HepG2 (cell line): ENCODE results near the gene PPP6R2. TPM values are rescaled to one million over a fixed set of nuclear protein-coding genes. Genes with fewer than 3 reads are reported as not detected.

Experiments
- CBX1 ChIP-seq: IDR thresholded peaks from one replicate; pipeline ENCODE4 v1.6.1; 2016; ENCODE audit warnings: antibody characterized with exemption, low read depth
- CHCHD3 ChIP-seq: sonication (generic); formaldehyde crosslinking; IDR thresholded peaks from 2 replicates; pipeline ENCODE4 v1.8.0; 2022; ENCODE audit warnings: mild to moderate bottlenecking, missing genetic modification reagents, moderate library complexity
- ELF1 ChIP-seq: sonication (generic); formaldehyde crosslinking; IDR thresholded peaks from 2 replicates; pipeline ENCODE4 v1.4.0; 2020; ENCODE audit warnings: missing genetic modification reagents
- ETV6 ChIP-seq: sonication (generic); formaldehyde crosslinking; conservative IDR thresholded peaks from 2 replicates; pipeline ENCODE4 v1.4.0; 2020; ENCODE audit warnings: missing genetic modification reagents
- FOSL2 ChIP-seq: sonication (generic); formaldehyde crosslinking; IDR thresholded peaks from 2 replicates; pipeline ENCODE4 v1.4.0; 2020; ENCODE audit warnings: missing genetic modification reagents
- FOXK1 ChIP-seq: sonication (generic); formaldehyde crosslinking; IDR thresholded peaks from 2 replicates; pipeline ENCODE4 v1.4.0; 2020; ENCODE audit warnings: low read depth, missing genetic modification reagents, borderline replicate concordance
- HMGXB4 ChIP-seq, 2 experiments: sonication (generic) in 1 of 2; formaldehyde crosslinking in 1 of 2; IDR thresholded peaks; 2 replicates each; pipeline versions ENCODE4 v1.4.0 to v1.6.1; 2018 to 2020; ENCODE audit warnings: missing genetic modification reagents in 2 of 2, borderline replicate concordance in 1 of 2, low read depth in 1 of 2, mild to moderate bottlenecking in 1 of 2, missing biosample characterization in 1 of 2
- HNRNPL ChIP-seq: fragments of 200-400 bp; formaldehyde crosslinking; IDR thresholded peaks from 2 replicates; pipeline ENCODE4 v1.6.1; 2017; ENCODE audit warnings: mild to moderate bottlenecking, low read depth, low read length
- NR1H2 ChIP-seq: sonication (generic); formaldehyde crosslinking; IDR thresholded peaks from 2 replicates; pipeline ENCODE4 v1.8.1; 2022; ENCODE audit warnings: low read depth, missing genetic modification reagents, borderline replicate concordance
- SALL1 ChIP-seq: sonication (generic); formaldehyde crosslinking; IDR thresholded peaks from 2 replicates; pipeline ENCODE4 v1.8.0; 2022; ENCODE audit warnings: mild to moderate bottlenecking, missing genetic modification reagents
- SAP130 ChIP-seq: IDR thresholded peaks from 2 replicates; pipeline ENCODE4 v1.6.1; 2016; ENCODE audit warnings: low read depth
- SOX5 ChIP-seq: IDR thresholded peaks from 2 replicates; pipeline ENCODE4 v1.6.1; 2016; ENCODE audit warnings: borderline replicate concordance
- TARDBP ChIP-seq: sonication (generic); formaldehyde crosslinking; IDR thresholded peaks from 2 replicates; pipeline ENCODE4 v1.8.0; 2022; ENCODE audit warnings: mild to moderate bottlenecking, missing genetic modification reagents
- ZNF281 ChIP-seq: sonication (generic); formaldehyde crosslinking; IDR thresholded peaks from 2 replicates; pipeline ENCODE4 v1.4.0; 2020; ENCODE audit warnings: missing genetic modification reagents, borderline replicate concordance
- ZNF331 ChIP-seq: sonication (generic); formaldehyde crosslinking; IDR thresholded peaks from 2 replicates; pipeline ENCODE4 v1.4.0; 2020; ENCODE audit warnings: missing genetic modification reagents
- ZNF609 ChIP-seq: sonication (generic); formaldehyde crosslinking; IDR thresholded peaks from 2 replicates; pipeline ENCODE4 v1.4.0; 2020; ENCODE audit warnings: mild to moderate bottlenecking, missing genetic modification reagents, borderline replicate concordance
- ZNF652 ChIP-seq: IDR thresholded peaks from 2 replicates; pipeline ENCODE4 v1.6.1; 2016; ENCODE audit warnings: low read depth, borderline replicate concordance
- ZNF746 ChIP-seq: sonication (generic); formaldehyde crosslinking; IDR thresholded peaks from 2 replicates; pipeline ENCODE4 v1.8.0; 2022; ENCODE audit warnings: mild to moderate bottlenecking, missing genetic modification reagents
- ZNF776 ChIP-seq: sonication (generic); formaldehyde crosslinking; IDR thresholded peaks from 2 replicates; pipeline ENCODE4 v1.4.0; 2020; ENCODE audit warnings: mild to moderate bottlenecking, missing genetic modification reagents
- ZZZ3 ChIP-seq: sonication (generic); formaldehyde crosslinking; IDR thresholded peaks from 2 replicates; pipeline ENCODE4 v1.4.0; 2020; ENCODE audit warnings: missing genetic modification reagents, mild to moderate bottlenecking, borderline replicate concordance
- polyA plus RNA-seq, 8 experiments: library from polyadenylated mRNA; depleted of rRNA in 3 of 8; stranded (reverse) in 7 of 8; unstranded in 1 of 8; fragments of >200 nt; fragmentation: Illumina TruSeq in 4 of 8; extraction: Trizol in 4 of 8; gene quantifications; 2 replicates each; pipeline versions ENCODE4 v1.2.1 to v1.2.3, GENCODE V29; 2011 to 2016; ENCODE audit warnings: low read depth in 4 of 8, missing spikeins in 1 of 8, mixed read lengths in 1 of 8; ENCODE audit not compliant: insufficient read depth in 1 of 8
- total RNA-seq, 5 experiments: library from RNA; depleted of rRNA; stranded (reverse); fragments of >200 nt; fragmentation: Illumina TruSeq; extraction: Trizol; gene quantifications; 2 replicates each; pipeline ENCODE4 v1.2.3, GENCODE V29; 2016; ENCODE audit warnings: low read depth in 1 of 5

Gene PPP6R2
- total and polyA plus RNA-seq, 2 of the 13 experiments (the other 11 are each of a cell fraction or from before 2014, with no cell fraction given): 55.0 to 102 TPM

- TF ChIP-seq ZNF609 (CRISPR knock-in tag) (0 out of 2 replicates have a peak, but pooled peaks have one; percentile 30), ZNF652 (CRISPR knock-in tag) (no peak), ZNF776 (CRISPR knock-in tag) (0 out of 2 replicates have a peak, but pooled peaks have one; percentile 10), ETV6 (CRISPR knock-in tag) (no peak), ZNF746 (CRISPR knock-in tag) (peak; percentile 78; the same call in 1 of the 2 replicates), SOX5 (CRISPR knock-in tag) (0 out of 2 replicates have a peak, but pooled peaks have one; percentile 28), ZNF331 (CRISPR knock-in tag) (0 out of 2 replicates have a peak, but pooled peaks have one; percentile 12), FOSL2 (CRISPR knock-in tag) (0 out of 2 replicates have a peak, but pooled peaks have one; percentile 42), CHCHD3 (CRISPR knock-in tag) (0 out of 2 replicates have a peak, but pooled peaks have one; percentile 43), ZZZ3 (0 out of 2 replicates have a peak, but pooled peaks have one; percentile 4), ZNF281 (CRISPR knock-in tag) (peak; percentile 78; the same call in 1 of the 2 replicates), HMGXB4 (CRISPR knock-in tag; IDR thresholded peaks at IDR 0.05; ENCODE audit: borderline replicate concordance in 1 of 2, low read depth in 1 of 2) (peak in 1 of 2 experiments; percentile 35; a peak in 2 of 4 replicates), SAP130 (CRISPR knock-in tag) (peak; percentile 72), TARDBP (no peak), NR1H2 (CRISPR knock-in tag) (no peak), SALL1 (CRISPR knock-in tag) (peak; percentile 21; the same call in 1 of the 2 replicates), HNRNPL (peak; percentile 96), ELF1 (peak; percentile 79), CBX1 (peak; percentile 37), FOXK1 (CRISPR knock-in tag) (peak; percentile 13; the same call in 1 of the 2 replicates)
These were observed 37.1 kb upstream of the PPP6R2 start (continued) for GRCh38 chr22:50305923-50306566.
